BLaER1 (cell line): ENCODE results near the gene SNX11.

Experiments used
- H3K27ac ChIP-seq: shearing (Covaris generic); formaldehyde crosslinking; 2 replicates; pipeline ENCODE4 v1.8.1; 2022
- H3K27me3 ChIP-seq: shearing (Covaris generic); formaldehyde crosslinking; 2 replicates; pipeline ENCODE4 v1.8.1; 2022
- H3K36me3 ChIP-seq: shearing (Covaris generic); formaldehyde crosslinking; 2 replicates; pipeline ENCODE4 v1.8.1; 2022
- H3K4me1 ChIP-seq: shearing (Covaris generic); formaldehyde crosslinking; 2 replicates; pipeline ENCODE4 v1.8.1; 2022
- H3K4me2 ChIP-seq: shearing (Covaris generic); formaldehyde crosslinking; 2 replicates; pipeline ENCODE4 v1.8.1; 2022
- H3K4me3 ChIP-seq: shearing (Covaris generic); formaldehyde crosslinking; 2 replicates; pipeline ENCODE4 v1.8.1; 2022
- H3K9ac ChIP-seq: shearing (Covaris generic); formaldehyde crosslinking; 2 replicates; pipeline ENCODE4 v1.8.1; 2022
- H3K9me3 ChIP-seq: shearing (Covaris generic); formaldehyde crosslinking; 2 replicates; pipeline ENCODE4 v1.8.1; 2022
- H4K20me1 ChIP-seq: shearing (Covaris generic); formaldehyde crosslinking; 2 replicates; pipeline ENCODE4 v1.8.1; 2022
- Cebpa-rat ChIP-seq: shearing (Covaris generic); IDR thresholded peaks from 2 replicates; pipeline ENCODE4 v1.8.1; 2022

SNX11 gene

GRCh38 chr17:48095611-48096010 lies 12.0 kb upstream of the SNX11 start:
- Histone ChIP-seq H3K9ac (no peak overlapping the region), H3K4me2 (no peak overlapping the region), H3K4me1 (peaks cover 34% of the 10 kb centered on the region), H3K27me3 (no peaks in the 10 kb centered on the region), H3K36me3 (peaks cover 74% of the 10 kb centered on the region), H4K20me1 (peaks cover 100% of the 10 kb centered on the region), H3K4me3 (no peak overlapping the region), H3K9me3 (no peaks in the 10 kb centered on the region), H3K27ac (no peak overlapping the region)
- TF ChIP-seq Cebpa-rat, result no peak

- peak overlapping the region; percentile 96 for H3K4me2 ChIP-seq
- H3K4me3 ChIP-seq, result peak overlapping the region; percentile 95
- no peak for TF ChIP-seq Cebpa-rat
- no peaks in the 10 kb centered on the region for H3K27me3 ChIP-seq
- peak overlapping the region; percentile 91; the same call in 1 of the 2 replicates for H3K27ac ChIP-seq
- peaks cover 60% of the 10 kb centered on the region for H3K4me1 ChIP-seq
- peaks cover 57% of the 10 kb centered on the region for H4K20me1 ChIP-seq
- peaks cover 11% of the 10 kb centered on the region; the same call in 1 of the 2 replicates for H3K9me3 ChIP-seq
- H3K9ac ChIP-seq, result peak overlapping the region; percentile 90
- H3K36me3 ChIP-seq, result peaks cover 29% of the 10 kb centered on the region
Observed at GRCh38 chr17:48100160-48100559, 7.4 kb upstream of the SNX11 start.

DNA sequence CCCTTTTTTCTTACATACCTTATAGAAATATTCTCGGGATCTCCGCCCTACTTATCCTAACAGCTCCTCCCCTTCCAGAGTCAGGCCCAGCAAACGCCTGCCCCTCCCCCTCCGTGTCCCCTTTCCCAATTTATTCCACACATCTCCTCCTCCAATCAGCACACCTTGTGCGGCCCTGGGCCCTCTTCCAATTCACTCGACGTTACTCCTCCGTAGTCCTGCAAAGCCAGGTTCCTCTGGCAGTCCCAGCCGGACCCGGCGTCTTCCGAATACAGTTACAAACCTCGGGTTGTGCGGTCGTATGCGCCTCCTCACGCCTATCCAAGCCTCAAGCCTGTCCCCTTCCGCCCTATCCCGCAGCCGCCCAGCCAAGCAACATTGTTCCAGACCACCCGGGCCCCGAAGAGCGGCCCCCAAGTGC lies 7.0 kb upstream of the SNX11 start:
- peaks cover 60% of the 10 kb centered on the region for H3K4me1 ChIP-seq
- peak overlapping the region; percentile 95 for H3K4me3 ChIP-seq
- peaks cover 24% of the 10 kb centered on the region for H3K36me3 ChIP-seq
- H3K27me3 ChIP-seq, result no peaks in the 10 kb centered on the region
- TF ChIP-seq Cebpa-rat, result no peak
- H4K20me1 ChIP-seq, result peaks cover 53% of the 10 kb centered on the region
- H3K27ac ChIP-seq, result peak overlapping the region; percentile 91
- H3K4me2 ChIP-seq, result peak overlapping the region; percentile 96
- H3K9me3 ChIP-seq, result peaks cover 11% of the 10 kb centered on the region; the same call in 1 of the 2 replicates
- H3K9ac ChIP-seq, result peak overlapping the region; percentile 90

DNA sequence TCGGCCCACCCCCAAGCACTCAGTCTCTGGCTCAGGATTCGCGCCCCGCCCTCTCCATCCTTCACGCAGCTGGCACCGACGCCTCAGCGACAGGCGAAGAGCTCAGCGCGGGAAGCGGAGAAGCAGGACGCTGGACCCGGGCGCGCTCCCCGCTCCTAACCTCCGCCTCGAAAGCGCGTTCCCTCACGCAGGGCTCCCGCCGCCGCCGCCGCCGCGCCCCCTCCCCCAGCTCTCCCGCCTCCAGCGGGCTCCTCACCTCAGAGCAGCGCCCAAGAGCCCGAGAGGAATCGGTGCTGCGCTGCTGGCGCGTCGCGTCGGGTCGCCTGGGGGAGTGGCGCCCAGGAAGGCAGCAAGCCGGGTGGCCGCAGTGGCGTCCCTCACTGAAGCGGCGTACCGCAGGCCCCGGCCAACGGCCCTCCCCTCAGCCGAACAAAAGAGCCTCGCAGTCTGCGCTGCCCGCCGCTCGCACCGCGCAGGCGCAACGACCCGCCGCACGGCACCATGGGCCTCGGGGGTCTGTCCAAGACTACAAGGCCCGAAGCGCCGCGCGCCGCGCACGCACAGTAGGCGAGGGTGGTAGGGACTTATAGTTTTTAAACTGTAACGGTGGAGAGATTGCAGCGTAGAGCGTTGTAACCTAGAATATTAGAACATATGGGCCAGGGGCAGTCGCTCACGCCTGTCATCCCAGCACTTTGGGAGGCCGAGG lies 6.4 kb upstream of the SNX11 start, which contains the start of gene CBX1:
Gene CBX1 (minus strand): TSS at position 467 of the 709 bp plus-strand sequence. CDS start 24,474 bp downstream, outside the sequence.
- peaks cover 18% of the 10 kb centered on the region for H3K36me3 ChIP-seq
- no peak for TF ChIP-seq Cebpa-rat
- H3K9ac ChIP-seq, result peak within 1 kb of the TSS; percentile 90
- peak within 1 kb of the TSS; percentile 95 for H3K4me3 ChIP-seq
- H4K20me1 ChIP-seq, result peaks cover 47% of the 10 kb centered on the region
- peaks cover 63% of the 10 kb centered on the region for H3K4me1 ChIP-seq
- peaks cover 11% of the 10 kb centered on the region; the same call in 1 of the 2 replicates for H3K9me3 ChIP-seq
- H3K27me3 ChIP-seq, result no peaks in the 10 kb centered on the region
- H3K27ac ChIP-seq, result peak within 1 kb of the TSS; percentile 91
- H3K4me2 ChIP-seq, result peak within 1 kb of the TSS; percentile 96

DNA sequence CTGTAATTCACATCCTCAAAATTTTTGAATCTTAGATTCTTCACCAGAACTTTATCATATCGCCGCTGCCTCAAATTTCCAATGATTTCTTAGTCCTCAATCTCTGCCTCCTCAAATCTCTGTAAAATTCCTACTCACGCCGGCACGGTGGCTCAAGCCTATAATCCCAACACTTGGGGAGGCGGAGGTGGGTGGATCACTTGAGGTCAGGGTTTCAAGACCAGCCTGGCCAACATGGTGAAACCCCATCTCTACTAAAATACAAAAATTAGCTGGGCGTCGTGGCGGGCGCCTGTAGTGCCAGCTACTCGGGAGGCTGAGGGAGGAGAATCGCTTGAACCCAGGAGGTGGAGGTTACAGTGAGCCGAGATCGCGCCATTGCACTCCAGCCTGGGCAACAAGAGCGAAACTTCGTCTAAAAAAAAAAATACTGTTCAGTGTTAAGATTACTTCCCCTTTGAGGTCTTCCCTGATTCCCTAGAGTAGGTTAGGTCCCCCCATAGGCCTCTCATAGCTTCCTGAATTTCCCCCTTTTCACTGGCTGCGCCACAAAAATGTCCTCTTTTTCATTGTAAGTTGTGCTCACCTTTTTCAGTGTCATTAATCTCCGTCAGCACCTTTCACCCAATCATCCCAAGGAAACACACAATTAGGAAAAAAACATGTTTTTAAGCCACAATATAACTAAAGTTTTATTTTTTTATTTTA lies 5.4 kb upstream of the SNX11 start:
- Histone ChIP-seq H3K9ac (no peak overlapping the region), H4K20me1 (peaks cover 37% of the 10 kb centered on the region), H3K4me2 (peak overlapping the region; percentile 96), H3K4me1 (peaks cover 63% of the 10 kb centered on the region), H3K9me3 (peaks cover 11% of the 10 kb centered on the region; the same call in 1 of the 2 replicates), H3K27ac (no peak overlapping the region), H3K36me3 (peaks cover 8% of the 10 kb centered on the region; the same call in 1 of the 2 replicates), H3K4me3 (peak overlapping the region; percentile 95), H3K27me3 (no peaks in the 10 kb centered on the region)
- no peak for TF ChIP-seq Cebpa-rat

DNA sequence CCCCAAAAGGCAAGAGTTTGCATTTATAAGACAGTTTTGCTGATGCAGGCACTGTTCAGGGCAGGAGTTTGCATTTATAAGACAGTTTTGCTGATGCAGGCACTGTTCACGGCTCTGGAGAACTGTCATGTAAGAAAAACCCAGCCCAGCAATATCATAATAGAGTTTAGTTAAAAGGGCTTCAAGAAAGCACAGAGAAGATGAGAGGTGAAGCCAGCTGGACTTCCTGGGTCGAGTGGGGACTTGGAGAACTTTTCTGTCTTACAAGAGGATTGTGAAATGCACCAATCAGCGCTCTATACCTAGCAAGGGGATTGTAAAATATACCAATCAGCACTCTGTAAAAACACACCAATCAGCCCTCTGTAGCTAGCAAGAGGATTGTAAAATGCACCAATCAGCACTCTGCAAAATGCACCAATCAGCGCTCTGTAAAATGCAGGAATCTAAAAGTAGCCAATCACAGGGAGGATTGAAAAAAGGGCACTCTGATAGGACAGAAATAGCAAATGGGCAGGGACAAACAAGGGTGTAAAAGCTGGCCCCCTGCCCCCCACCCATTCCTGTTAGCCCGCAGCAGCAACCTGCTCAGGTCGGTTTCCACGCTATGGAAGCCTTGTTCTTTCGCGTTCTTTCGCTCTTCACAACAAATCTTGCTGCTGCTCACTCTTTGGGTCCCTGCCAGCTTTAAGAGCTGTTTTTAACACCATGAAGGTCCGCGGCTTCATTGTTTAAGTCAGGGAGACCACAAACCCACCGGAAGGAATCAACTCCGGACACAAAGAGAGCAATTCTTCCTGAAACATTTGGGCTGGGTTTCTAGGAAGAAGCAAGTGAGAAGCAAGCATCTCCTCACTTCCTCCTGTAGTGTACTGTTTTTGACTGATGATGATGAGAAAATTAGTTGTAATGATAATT lies 4.5 kb upstream of the SNX11 start:
- Histone ChIP-seq H4K20me1 (peaks cover 28% of the 10 kb centered on the region), H3K27me3 (no peaks in the 10 kb centered on the region), H3K4me1 (peaks cover 59% of the 10 kb centered on the region), H3K27ac (no peak overlapping the region), H3K36me3 (0 out of 2 replicates have a peak, but pooled peaks cover 5% of the 10 kb centered on the region), H3K9me3 (peaks cover 11% of the 10 kb centered on the region; the same call in 1 of the 2 replicates), H3K9ac (no peak overlapping the region), H3K4me3 (peak overlapping the region; percentile 95; the same call in 1 of the 2 replicates), H3K4me2 (peak overlapping the region; percentile 96)
- TF ChIP-seq Cebpa-rat, result no peak

DNA sequence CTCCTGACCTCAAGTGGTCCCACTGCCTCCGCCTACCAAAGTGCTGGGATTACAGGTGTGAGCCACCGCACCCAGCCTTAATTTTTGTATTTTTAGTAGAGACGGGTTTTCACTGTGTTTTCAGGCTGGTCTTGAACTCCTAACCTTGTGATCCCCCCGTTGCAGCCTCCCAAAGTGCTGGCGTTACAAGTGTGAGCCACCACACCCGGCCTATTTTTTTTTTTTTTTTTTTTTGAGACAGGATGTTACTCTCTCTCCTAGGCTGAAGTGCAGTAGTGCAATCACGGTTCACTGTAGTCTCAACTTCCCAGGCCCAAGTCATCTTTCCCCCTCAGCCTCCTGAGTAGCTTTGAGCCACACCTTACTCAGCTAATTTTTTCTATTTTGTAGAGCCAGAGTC lies 3.1 kb upstream of the SNX11 start:
- Histone ChIP-seq H3K4me2 (no peak overlapping the region), H3K9ac (no peak overlapping the region), H3K27me3 (no peaks in the 10 kb centered on the region), H3K4me1 (peaks cover 64% of the 10 kb centered on the region), H3K36me3 (no peaks in the 10 kb centered on the region), H3K27ac (no peak overlapping the region), H3K4me3 (no peak overlapping the region), H3K9me3 (peaks cover 11% of the 10 kb centered on the region; the same call in 1 of the 2 replicates), H4K20me1 (peaks cover 14% of the 10 kb centered on the region)
- TF ChIP-seq Cebpa-rat, result no peak

DNA sequence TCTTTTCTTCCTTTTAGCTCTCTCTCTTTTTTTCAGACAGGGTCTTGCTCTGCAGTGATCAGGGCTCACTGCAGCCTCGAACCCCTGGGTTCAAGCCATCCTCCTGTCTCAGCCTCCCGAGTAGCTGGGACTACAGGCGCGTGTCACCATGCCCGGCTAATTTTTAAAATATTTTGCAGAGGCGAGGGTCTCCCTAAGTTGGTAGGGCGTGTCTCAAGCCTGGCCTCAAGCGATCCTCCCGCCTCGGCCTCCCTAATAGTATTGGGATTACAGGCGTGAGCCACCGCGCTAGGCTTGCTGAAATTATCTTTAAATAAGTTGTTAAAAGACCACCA lies 797 bp upstream of the SNX11 start:
- Histone ChIP-seq H3K4me3 (peak overlapping the region; percentile 77), H3K4me1 (peaks cover 72% of the 10 kb centered on the region), H4K20me1 (peaks cover 6% of the 10 kb centered on the region; the same call in 1 of the 2 replicates), H3K9ac (peak overlapping the region; percentile 80), H3K4me2 (peak overlapping the region; percentile 86), H3K9me3 (peaks cover 11% of the 10 kb centered on the region; the same call in 1 of the 2 replicates), H3K27me3 (no peaks in the 10 kb centered on the region), H3K27ac (no peak overlapping the region), H3K36me3 (no peaks in the 10 kb centered on the region)
- TF ChIP-seq Cebpa-rat, result no peak

- H3K9ac ChIP-seq, result no peak overlapping the region
- peak overlapping the region; percentile 51 for H3K4me2 ChIP-seq
- H3K27ac ChIP-seq, result no peak overlapping the region
- no peaks in the 10 kb centered on the region for H3K9me3 ChIP-seq
- no peak overlapping the region for H3K4me3 ChIP-seq
- TF ChIP-seq Cebpa-rat, result no peak
- H3K4me1 ChIP-seq, result peaks cover 62% of the 10 kb centered on the region
- H3K36me3 ChIP-seq, result peaks cover 32% of the 10 kb centered on the region
- H3K27me3 ChIP-seq, result no peaks in the 10 kb centered on the region
- peaks cover 21% of the 10 kb centered on the region; the same call in 1 of the 2 replicates for H4K20me1 ChIP-seq
Observed at GRCh38 chr17:48110761-48111160, 3.2 kb downstream of the SNX11 start.
